SK-N-MC (cell line): Measurements from ENCODE around the gene NEB.

ENCODE experiments used
- EZH2 ChIP-seq: fragments of 200-600 bp; sonication (generic); IDR thresholded peaks from one replicate; pipeline ENCODE4 v1.6.1; 2017; ENCODE audit warnings: antibody characterized with exemption
- FOXP2 ChIP-seq: optimal IDR thresholded peaks from 2 replicates; pipeline ENCODE3; 2011; ENCODE audit warnings: mild to moderate bottlenecking, moderate library complexity; ENCODE audit not compliant: insufficient read depth; ENCODE audit errors: extremely low read length, control extremely low read depth
- POLR2AphosphoS5 ChIP-seq: IDR thresholded peaks from 2 replicates; pipeline ENCODE4 v1.6.1; 2012; ENCODE audit warnings: mild to moderate bottlenecking, low read depth, low read length, borderline replicate concordance

DNA sequence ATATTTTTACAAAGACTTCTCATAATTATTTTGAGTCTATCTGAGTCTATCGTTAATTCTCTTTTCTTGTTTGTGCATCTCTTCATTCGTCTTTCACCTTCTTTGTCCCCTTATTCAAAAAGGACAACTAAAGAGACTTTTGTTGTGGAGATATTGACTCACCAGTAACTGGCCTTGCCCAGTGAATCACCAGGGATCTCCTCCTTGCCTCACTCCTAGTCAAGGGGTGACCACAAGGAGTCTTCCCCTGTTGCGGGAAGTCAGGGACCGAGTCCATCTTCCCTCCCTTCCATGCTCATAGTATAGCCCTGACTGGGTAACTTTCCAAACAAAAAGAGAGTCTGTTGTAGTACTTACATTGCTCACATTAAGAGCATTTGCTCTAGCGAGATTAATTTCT lies 158.9 kb downstream of the NEB start:
- TF ChIP-seq POLR2AphosphoS5 (no peak), EZH2 (no peak), FOXP2 (no peak)
